ENCODE measurements around the gene IQCN.
"Not testable (repeated sequence)": the region's sequence is repeated elsewhere in the genome, so short reads cannot be mapped to it uniquely, and the experiment has no call there.

IQCN gene

GRCh38 chr19:18209912-18210311 is 64.3 kb downstream of the IQCN start:
- DNase-seq (ENCODE audit: low read depth in 2 of 2), result not testable (repeated sequence)

DNA sequence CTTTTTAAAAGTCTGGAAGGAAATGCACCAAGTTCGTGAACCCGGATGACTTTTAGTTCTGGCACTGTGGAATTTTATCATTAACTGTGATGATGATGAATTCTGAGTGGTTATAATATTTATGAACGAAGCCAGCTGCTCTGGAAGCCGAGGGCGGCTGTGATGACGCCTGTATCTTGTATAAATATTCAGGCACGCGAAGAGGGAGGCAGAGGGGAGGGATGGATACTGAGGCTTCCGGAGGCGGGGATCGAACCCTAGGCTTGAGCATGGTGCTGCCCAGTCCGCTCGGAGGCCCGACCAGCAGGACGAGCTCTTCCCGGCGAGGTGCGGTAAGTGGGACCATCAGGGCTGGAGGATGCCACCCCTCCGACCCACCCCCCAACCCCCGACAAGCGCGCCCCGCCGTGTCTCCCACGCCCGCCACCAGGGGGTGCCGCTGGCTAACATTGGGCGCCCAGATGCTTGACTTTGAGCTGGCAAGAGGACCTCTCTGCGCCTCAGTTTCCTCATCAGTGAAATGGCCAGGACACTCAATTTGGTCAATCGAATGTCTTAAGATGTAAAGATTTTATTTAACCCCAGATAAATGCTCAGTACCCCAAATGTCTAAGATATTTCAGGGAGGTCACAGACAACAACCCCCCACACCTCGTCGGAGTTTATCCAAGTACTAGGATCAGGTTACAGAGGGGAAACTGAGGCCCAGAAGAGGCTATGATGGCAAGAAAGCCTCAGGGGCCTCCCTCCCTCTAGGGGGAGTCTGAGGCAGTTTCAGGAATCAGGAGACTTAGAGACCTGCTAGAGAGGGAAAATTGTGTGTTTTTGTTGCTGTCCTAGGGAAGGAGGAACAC is 65.9 kb downstream of the IQCN start:
- peak in 1 of 2 donors; percentile 32 for DNase-seq (ENCODE audit: low read depth in 2 of 2)
